HT1080 (cell line): ENCODE data around the gene GPATCH8. TPM values are rescaled to one million over a fixed set of nuclear protein-coding genes. Genes with fewer than 3 reads are reported as not detected.
"Not testable (repeated sequence)": the region's sequence is repeated elsewhere in the genome, so short reads cannot be mapped to it uniquely, and the experiment has no call there.

Experiments
- DNase-seq: peaks from one replicate; pipeline ENCODE4 v3.0.0-alpha.2; 2015; ENCODE audit warnings: low read depth
- total RNA-seq: library from RNA; depleted of rRNA; stranded (reverse); fragments of >200 nt; shearing (Covaris generic); gene quantifications from 2 replicates; pipeline ENCODE4 v1.2.3, GENCODE V29; 2014

GPATCH8 gene
- total RNA-seq, 1 experiment from 2014 or later, result 13.2 TPM

GRCh38 chr17:44527954-44528353 is 24.7 kb upstream of the GPATCH8 start:
- no peak for DNase-seq

GRCh38 chr17:44527102-44527501 is 23.9 kb upstream of the GPATCH8 start:
- DNase-seq, result no peak

GRCh38 chr17:44523672-44523972 is 20.4 kb upstream of the GPATCH8 start:
- DNase-seq, result no peak

- DNase-seq, result peak; percentile 50
Measured at GRCh38 chr17:44522883-44523671, 19.9 kb upstream of the GPATCH8 start.

GRCh38 chr17:44518032-44518431 is 14.8 kb upstream of the GPATCH8 start:
- peak; percentile 77 for DNase-seq

- DNase-seq, result peak; percentile 17
Measured at GRCh38 chr17:44511241-44512134, 8.3 kb upstream of the GPATCH8 start.

- not testable (repeated sequence) for DNase-seq
Measured at GRCh38 chr17:44506939-44507604, 3.9 kb upstream of the GPATCH8 start.

- DNase-seq, result no peak
Measured at GRCh38 chr17:44502598-44503146, 534 bp downstream of the GPATCH8 start.

GRCh38 chr17:44501866-44502375 is 1.3 kb downstream of the GPATCH8 start:
- peak; percentile 22 for DNase-seq

GRCh38 chr17:44499722-44500121 is 3.5 kb downstream of the GPATCH8 start:
- DNase-seq, result no peak

- no peak for DNase-seq
Measured at GRCh38 chr17:44496815-44497214, 6.4 kb downstream of the GPATCH8 start.

- DNase-seq, result no peak
Measured at GRCh38 chr17:44493339-44493738, 9.9 kb downstream of the GPATCH8 start.

GRCh38 chr17:44492706-44493272 is 10.4 kb downstream of the GPATCH8 start:
- DNase-seq, result no peak

- no peak for DNase-seq
Measured at GRCh38 chr17:44489581-44489980, 13.6 kb downstream of the GPATCH8 start.

GRCh38 chr17:44487170-44487569 is 16.0 kb downstream of the GPATCH8 start:
- no peak for DNase-seq

GRCh38 chr17:44473367-44473766 is 29.8 kb downstream of the GPATCH8 start:
- no peak for DNase-seq

GRCh38 chr17:44469676-44470075 is 33.5 kb downstream of the GPATCH8 start:
- DNase-seq, result no peak

GRCh38 chr17:44467108-44467507 is 36.1 kb downstream of the GPATCH8 start:
- DNase-seq, result no peak

- DNase-seq, result no peak
Measured at GRCh38 chr17:44466339-44466738, 36.9 kb downstream of the GPATCH8 start.

- no peak for DNase-seq
Measured at GRCh38 chr17:44465897-44466296, 37.3 kb downstream of the GPATCH8 start.

- no peak for DNase-seq
Measured at GRCh38 chr17:44465276-44465675, 37.9 kb downstream of the GPATCH8 start.
